NCI-H2196 treated with DMSO at 0.1 percent for 48 hours (cell line): ENCODE data around the gene NUP62.
"Not testable (repeated sequence)": the region's sequence is repeated elsewhere in the genome, so short reads cannot be mapped to it uniquely, and the experiment has no call there.

Experiments
- DNase-seq: peaks from one replicate; lab custom pipeline; 2025; ENCODE audit not compliant: unreplicated experiment; lab: John Stamatoyannopoulos, UW

NUP62 gene

GRCh38 chr19:49951806-49952478 is 22.6 kb upstream of the NUP62 start:
- DNase-seq, result no peak

- no peak for DNase-seq
Observed at GRCh38 chr19:49950956-49951526, 21.7 kb upstream of the NUP62 start.

GRCh38 chr19:49950590-49950948 is 21.3 kb upstream of the NUP62 start:
- DNase-seq, result no peak

DNA sequence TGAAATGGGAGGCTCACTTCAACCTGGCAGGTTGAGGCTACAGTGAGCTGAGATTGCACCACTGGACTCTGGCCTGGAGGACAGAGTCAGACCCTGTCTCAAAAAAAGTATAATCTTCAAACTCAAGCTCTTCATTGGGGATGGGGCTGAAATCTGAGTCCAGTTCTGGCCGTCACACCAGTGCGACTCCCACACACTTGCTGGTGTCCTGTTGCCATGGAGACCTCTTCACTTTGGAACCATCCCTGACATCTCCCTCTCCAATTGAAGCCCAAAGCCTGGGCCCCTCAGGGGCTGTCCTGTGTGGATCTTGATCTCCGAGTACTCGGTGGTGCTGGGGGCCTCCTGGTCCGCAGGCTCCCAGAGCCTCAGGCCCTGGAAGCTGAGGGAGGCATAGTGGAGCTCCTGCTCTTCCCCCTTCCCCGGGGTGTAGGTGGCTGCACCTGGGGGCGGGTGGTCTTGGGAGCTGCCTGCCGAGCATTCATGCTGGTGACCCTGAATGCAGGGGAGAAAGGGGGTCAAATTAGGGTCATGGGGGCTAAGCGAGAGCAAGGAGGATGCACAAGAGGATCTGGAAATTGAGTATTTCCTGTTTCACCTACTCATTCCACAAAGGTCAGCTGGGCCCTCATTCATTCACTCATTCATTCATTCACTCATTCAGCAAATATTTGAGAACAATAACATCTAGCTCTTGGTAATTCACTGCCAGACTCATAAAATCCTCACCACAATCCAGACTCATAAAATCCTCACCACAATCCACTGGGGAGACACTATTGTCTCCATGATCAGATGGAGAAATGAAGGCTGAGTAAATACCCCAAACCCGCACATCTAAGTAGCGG is 20.7 kb upstream of the NUP62 start:
- no peak for DNase-seq

DNA sequence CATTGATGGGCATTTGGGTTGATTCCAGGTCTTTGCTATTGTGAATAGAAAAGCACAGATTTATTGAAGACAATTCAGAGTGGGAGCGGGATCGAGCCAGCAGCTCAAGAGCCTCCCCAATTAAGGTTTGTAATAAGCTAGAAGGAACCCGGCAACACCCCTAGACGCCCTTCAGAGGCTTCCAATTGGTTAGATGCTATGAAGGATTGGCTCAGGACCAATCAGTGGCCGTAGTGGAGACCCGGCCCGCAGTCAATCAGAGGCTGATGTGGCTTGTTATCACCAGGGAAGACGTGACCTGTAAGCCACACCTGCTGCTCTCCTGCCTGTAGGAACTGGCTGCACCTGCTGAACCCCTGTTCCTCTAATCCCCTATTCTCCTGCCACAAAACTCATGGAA is 17.1 kb upstream of the NUP62 start:
- no peak for DNase-seq

GRCh38 chr19:49944567-49944966 is 15.3 kb upstream of the NUP62 start:
- DNase-seq, result not testable (repeated sequence)

GRCh38 chr19:49940482-49940791 is 11.1 kb upstream of the NUP62 start:
- DNase-seq, result no peak

DNA sequence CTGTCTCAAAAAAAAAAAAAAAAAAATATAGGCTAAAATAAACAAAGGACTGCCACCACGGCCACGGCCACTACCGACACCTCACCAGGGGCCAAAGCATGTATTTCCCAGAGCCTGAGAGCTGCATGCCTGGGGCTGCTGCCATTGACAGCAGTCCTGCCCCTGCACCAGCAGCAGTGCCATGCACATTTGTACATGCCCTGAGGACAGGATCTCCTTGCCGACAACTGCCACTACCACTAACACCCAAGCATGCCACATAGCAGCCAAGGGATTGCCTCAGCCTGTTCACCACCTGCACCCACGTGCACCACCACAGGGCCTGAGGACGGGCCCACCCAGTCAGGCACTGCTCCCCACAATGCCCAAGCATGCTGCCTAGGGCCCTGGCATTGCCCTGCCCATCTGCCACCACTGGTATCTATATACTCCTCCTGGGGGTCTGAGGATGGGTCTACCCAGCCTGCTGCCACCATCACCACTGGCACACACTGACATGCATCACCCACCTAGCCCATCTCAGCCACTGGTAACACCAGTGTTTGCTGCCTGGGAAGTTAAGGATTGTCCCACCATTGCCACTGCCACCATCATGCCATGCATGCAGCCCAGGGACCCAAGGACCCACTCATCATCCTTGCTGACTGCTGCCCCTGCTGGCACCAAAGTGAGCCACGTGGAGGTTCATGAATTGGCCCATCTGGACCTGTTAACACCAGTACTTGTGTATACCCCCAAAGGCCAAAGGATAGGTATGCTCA is 10.6 kb upstream of the NUP62 start:
- DNase-seq, result no peak

DNA sequence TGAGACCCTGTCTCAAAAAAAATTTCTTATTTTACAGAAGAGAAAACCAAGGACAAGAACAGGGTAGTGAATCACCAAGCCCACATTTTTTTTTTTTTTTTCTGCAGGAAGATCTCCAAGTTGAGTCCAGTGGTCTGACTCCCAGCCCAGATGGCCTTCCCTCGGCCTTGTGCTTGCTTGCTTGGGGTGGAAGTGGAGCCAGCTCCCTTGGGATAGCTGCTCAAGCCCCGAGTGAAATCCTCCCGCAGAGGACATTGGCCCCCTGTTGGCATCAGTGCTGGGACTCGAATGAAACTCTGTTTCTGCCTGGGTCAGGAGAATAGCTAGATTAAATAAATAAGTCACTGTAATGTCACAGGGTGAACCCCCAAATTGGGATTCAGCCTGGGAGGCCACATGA is 9.4 kb upstream of the NUP62 start:
- DNase-seq, result no peak

- peak; percentile 35 for DNase-seq
Observed at GRCh38 chr19:49937750-49938381, 8.6 kb upstream of the NUP62 start.

DNA sequence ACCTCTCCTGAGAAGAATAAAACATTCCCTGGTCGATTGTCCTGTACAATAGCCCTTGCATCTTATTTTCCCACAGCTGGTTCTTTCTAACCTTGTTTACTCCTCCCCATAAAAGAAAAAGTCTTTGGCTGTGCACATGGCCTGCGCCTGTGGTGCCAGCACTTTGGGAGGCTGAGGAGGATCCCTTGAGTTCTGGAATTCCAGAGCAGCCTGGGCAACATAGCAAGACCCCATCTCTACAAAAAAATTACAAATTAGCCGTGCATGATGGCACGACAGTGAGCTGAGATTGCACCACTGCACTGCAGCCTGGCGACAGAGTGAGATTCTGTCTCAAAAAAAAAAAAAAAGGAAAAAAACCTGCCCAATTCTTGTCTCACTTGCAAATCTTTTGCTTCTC is 7.2 kb upstream of the NUP62 start:
- no peak for DNase-seq

- DNase-seq, result no peak
Observed at GRCh38 chr19:49933643-49934042, 4.3 kb upstream of the NUP62 start.

DNA sequence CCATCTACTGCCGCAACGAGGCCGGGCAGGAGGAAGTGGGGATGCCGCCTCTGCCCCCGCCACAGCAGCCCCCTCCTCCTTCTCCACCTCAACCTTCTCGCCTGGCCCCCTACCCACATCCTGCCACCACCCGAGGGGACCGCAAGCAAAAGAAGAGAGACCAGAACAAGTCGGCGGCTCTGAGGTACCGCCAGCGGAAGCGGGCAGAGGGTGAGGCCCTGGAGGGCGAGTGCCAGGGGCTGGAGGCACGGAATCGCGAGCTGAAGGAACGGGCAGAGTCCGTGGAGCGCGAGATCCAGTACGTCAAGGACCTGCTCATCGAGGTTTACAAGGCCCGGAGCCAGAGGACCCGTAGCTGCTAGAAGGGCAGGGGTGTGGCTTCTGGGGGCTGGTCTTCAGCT is 3.4 kb upstream of the NUP62 start:
- DNase-seq, result no peak

- no peak for DNase-seq
Observed at GRCh38 chr19:49932041-49932451, 2.7 kb upstream of the NUP62 start.

DNA sequence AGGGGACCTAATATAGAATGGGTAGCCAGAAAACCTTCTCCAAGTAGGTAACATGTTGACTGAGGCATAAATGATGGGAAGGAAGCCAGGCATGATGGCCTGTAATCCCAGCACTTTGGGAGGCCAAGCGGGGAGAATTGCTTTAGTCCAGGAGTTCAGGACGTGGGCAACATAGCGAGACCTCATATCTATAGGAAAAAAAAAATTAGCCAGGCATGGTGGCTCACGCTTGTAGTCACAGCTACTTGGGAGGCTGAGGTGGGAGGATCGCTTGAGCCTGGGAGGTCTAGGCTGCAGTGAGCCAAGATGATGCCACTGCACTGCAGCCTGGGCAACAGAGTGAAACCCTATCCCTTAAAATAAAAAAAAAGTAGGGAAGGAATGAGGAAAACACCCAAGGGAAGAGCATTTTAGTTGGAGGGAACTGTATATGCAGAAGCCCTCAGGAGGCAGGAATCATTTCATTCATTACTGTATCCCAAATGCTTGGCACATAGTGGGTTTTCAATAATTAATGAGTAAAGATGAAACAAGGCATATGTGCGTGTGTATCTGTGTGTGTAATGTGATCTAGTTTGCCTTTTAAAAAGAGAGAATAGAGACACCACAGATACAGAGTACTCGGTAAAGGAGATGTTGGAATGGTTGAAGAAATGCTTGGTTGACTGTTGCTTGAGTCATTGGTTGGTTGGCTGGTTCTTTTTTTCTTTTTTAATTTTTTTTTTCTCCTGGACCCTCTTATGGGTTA is 2.2 kb upstream of the NUP62 start:
- no peak for DNase-seq

- peak; percentile 60 for DNase-seq
Observed at GRCh38 chr19:49930483-49931011, 1.2 kb upstream of the NUP62 start.

- peak; percentile 97 for DNase-seq
Observed at GRCh38 chr19:49929611-49930482, 543 bp upstream of the NUP62 start.

DNA sequence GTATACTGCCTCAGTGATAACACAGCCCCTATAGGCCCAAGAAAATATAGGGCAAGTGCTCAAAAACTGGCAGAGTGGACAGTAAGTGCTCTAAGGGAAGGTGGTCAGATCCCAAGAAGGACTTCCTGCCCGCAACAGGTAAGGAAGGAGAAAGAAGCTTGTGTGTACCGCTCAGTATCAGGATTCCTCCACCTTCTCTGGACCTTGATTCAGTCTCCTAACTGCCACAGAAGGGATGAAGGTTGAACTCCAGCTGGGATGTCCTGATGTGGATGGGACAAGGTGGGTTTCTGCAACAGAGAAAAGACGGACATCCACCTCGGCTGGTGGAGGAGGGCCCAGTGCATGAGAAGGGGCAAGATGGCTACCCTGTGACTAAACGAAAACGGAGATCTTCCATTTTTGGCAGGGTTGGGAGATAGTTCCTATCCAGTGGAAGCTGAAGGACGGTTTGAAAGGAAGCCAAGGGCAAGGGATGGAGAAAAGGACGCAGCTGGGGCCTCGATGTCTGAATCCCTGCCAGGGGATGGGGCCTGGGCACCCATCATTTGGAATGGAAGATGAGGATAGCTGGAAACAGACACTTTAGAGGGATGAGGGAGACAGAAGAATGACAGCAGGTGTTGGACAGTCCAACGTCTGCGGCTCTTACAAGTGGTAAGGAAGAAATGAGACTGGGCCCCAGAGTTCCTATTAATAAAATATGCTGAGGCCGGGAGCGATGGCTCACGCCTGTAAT is 1.6 kb downstream of the NUP62 start:
- no peak for DNase-seq

DNA sequence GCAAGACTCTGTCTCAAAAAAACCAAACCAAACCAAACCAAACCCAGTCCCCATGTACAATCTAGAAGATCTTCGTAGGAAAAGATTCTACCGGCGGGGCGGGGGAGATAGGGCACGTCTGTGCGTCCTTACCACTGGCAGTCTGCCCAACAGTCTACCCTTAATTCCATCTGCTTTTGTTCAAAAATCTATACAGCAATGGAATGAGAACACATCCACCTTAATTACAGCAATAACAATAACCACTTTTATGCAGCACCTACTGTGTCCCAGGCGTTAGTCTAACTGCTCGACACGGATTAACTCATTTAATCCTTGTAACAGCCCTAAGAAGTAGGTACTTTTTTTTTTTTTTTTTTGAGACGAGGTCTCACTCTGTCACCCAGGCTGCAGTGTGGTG is 2.8 kb downstream of the NUP62 start:
- no peak for DNase-seq
